IPS-18a (cell line): ENCODE measurements around the gene PRKCA.
"Not testable (repeated sequence)": the region's sequence is repeated elsewhere in the genome, so short reads cannot be mapped to it uniquely, and the experiment has no call there.

Experiments
- H3K27ac ChIP-seq: one replicate; pipeline ENCODE4 v1.5.1; 2013; ENCODE audit warnings: low read length
- H3K27me3 ChIP-seq: one replicate; pipeline ENCODE4 v1.6.1; 2013; ENCODE audit warnings: mild to moderate bottlenecking, low read length; ENCODE audit not compliant: control insufficient read depth, insufficient read depth
- H3K36me3 ChIP-seq: one replicate; pipeline ENCODE4 v1.6.1; 2013; ENCODE audit warnings: low read depth, low read length; ENCODE audit not compliant: control insufficient read depth
- H3K4me1 ChIP-seq: one replicate; pipeline ENCODE4 v1.6.1; 2013; ENCODE audit warnings: low read depth, low read length; ENCODE audit not compliant: control insufficient read depth
- H3K4me3 ChIP-seq: one replicate; pipeline ENCODE4 v1.5.1; 2013; ENCODE audit warnings: low read length
- H3K9ac ChIP-seq: one replicate; pipeline ENCODE4 v1.6.1; 2013; ENCODE audit warnings: mild to moderate bottlenecking, low read length, moderate library complexity
- H3K9me3 ChIP-seq: one replicate; pipeline ENCODE4 v1.6.1; 2013; ENCODE audit warnings: low read depth, low read length; ENCODE audit not compliant: control insufficient read depth

The PRKCA gene

DNA sequence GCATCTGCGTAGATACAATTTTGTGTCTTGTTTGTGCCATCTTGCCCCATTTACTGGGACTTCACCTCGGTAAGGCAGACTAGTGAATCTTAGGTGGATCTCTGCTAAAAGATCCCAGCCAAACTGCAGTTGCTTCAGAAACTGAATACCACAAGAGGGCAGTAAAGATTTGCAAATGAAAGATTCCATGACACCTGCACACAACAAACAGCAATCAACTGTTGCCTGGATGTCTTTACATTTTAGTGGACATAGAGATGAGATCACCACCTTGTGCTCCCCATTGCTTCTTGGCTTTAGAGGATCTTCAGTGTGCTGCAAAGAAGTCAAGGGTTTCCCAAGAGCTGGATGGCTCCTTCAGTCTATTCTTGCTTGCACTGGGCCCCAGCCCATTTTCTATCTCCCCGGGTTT is 413.3 kb downstream of the PRKCA start:
- no peaks in the 10 kb centered on the region for H3K36me3 ChIP-seq
- no peak overlapping the region for H3K4me3 ChIP-seq
- H3K9me3 ChIP-seq, result no peaks in the 10 kb centered on the region
- no peaks in the 10 kb centered on the region for H3K27me3 ChIP-seq
- H3K27ac ChIP-seq, result no peak overlapping the region
- H3K4me1 ChIP-seq, result peaks cover 26% of the 10 kb centered on the region
- H3K9ac ChIP-seq, result no peak overlapping the region

DNA sequence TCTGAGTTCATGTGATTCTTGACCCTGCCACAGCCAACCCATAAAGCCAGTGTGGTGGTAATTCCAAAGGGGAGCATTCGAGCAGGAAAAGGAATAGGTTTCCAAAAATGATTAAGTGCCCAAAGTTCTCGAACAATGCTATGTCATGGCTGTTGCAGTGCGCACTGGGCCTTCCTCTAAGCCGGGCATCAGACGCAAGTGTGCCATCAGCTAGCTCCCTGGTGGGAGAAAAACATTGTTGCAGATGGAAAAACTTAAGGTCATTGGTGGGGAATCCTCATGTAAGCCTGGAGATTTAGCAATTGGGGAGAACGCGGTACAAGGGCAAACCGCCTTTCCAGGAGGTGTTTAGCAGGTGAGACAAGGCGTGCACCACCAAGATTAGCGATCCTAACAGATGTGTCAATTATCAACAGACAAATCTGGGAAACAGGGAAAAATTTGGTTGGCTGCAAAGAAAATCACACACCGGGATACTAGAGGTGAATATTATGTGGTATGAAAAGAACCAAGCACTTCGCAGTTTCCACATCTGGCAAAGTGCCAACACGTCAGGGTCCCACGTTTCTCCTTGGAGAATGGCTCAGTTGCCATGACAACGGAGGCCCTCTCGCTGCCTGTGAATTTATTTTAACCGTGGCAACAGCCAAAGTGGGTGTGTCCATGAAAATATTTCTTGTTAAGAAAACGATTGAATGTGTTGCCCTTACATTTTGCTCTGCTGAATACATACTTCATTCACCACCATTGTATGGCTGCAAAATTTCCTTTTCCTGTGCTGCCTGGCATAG is 414.0 kb downstream of the PRKCA start:
- Histone ChIP-seq H3K9me3 (no peaks in the 10 kb centered on the region), H3K36me3 (no peaks in the 10 kb centered on the region), H3K27ac (no peak overlapping the region), H3K9ac (no peak overlapping the region), H3K27me3 (no peaks in the 10 kb centered on the region), H3K4me3 (no peak overlapping the region), H3K4me1 (peaks cover 22% of the 10 kb centered on the region)

DNA sequence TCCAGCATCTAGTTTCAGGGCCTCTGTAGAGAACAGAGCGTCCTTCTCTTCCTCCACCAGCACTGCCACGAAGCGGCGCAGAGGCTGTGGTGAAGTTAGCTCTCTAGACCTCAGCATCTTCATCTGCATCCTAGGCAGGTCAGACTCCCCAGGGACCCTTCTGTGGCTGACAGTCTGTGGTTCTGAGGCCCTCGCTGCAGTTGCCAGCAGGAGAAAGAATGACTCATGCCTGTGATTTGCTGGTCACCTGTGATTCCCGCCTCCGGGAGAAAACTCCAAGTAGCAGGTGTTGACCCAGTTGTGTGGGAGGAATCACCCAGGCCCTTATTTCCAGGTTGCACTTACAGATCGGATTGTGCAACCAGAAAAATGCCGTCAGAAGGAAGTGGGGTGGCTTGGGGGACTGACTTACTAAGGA is 415.2 kb downstream of the PRKCA start:
- peaks cover 22% of the 10 kb centered on the region for H3K4me1 ChIP-seq
- no peak overlapping the region for H3K9ac ChIP-seq
- H3K9me3 ChIP-seq, result no peaks in the 10 kb centered on the region
- no peak overlapping the region for H3K27ac ChIP-seq
- no peak overlapping the region for H3K4me3 ChIP-seq
- H3K27me3 ChIP-seq, result no peaks in the 10 kb centered on the region
- H3K36me3 ChIP-seq, result no peaks in the 10 kb centered on the region

DNA sequence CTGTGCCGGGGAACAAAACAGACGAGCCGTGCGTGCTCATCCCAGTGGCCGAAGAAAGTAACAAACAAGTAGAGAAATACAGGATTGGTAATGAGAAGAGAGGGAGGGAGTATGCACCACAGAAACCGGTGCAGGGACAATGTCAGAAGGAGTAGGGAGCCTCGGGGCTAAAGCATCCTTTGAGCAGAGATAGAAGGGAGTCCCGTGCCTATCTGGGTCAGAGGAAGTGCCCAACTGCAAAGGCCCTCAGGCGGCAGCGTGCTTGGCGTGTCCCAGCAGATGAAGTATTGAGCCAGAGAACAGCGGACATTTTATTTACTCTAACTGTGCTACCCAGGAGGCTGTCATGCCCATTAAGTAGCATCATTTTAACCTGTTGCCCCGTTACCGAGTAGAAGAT is 417.6 kb downstream of the PRKCA start:
- Histone ChIP-seq H3K4me1 (peaks cover 24% of the 10 kb centered on the region), H3K4me3 (no peak overlapping the region), H3K9me3 (no peaks in the 10 kb centered on the region), H3K36me3 (no peaks in the 10 kb centered on the region), H3K27me3 (no peaks in the 10 kb centered on the region), H3K27ac (no peak overlapping the region), H3K9ac (no peak overlapping the region)

DNA sequence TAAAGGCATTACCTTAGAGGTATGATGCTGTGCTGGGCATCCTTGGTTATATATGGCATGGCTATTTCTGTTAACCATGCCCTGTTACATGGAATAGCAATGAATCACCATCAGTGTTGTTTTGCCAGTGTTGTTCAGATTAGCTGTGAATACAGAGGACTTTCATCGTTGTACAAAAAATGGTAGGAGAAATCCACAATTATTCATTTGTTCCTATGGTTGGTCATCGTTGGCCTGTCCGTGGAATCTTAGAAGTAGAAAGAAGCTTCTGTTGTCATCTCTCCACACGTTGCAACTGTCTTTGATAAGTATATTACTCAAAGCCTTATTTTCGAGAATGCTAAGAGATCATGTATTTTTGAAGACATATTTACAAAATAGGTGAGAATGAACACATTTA is 418.2 kb downstream of the PRKCA start:
- no peaks in the 10 kb centered on the region for H3K27me3 ChIP-seq
- no peak overlapping the region for H3K9ac ChIP-seq
- H3K9me3 ChIP-seq, result no peaks in the 10 kb centered on the region
- H3K4me1 ChIP-seq, result peaks cover 19% of the 10 kb centered on the region
- H3K4me3 ChIP-seq, result no peak overlapping the region
- no peak overlapping the region for H3K27ac ChIP-seq
- no peaks in the 10 kb centered on the region for H3K36me3 ChIP-seq

DNA sequence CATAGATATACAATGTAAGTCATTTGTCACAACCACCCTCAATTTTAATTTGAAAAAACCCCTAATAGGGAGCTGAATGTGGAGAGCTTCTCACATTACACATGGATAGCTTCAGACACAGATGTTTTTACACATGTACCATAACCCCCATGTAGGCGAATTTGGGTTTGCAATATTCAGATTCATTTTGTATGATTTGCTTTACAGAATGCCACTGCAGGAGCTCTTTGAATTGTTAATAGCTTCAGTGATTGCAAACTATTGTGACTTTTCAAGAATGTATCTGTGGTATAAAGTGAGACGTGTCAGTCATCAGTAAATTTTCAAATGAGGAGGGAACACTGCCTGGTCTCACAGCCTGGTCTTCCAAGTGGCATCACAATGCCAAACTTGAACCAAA is 419.9 kb downstream of the PRKCA start:
- no peaks in the 10 kb centered on the region for H3K9me3 ChIP-seq
- H3K36me3 ChIP-seq, result no peaks in the 10 kb centered on the region
- H3K27ac ChIP-seq, result no peak overlapping the region
- H3K4me3 ChIP-seq, result no peak overlapping the region
- peaks cover 18% of the 10 kb centered on the region for H3K4me1 ChIP-seq
- no peak overlapping the region for H3K9ac ChIP-seq
- no peaks in the 10 kb centered on the region for H3K27me3 ChIP-seq

DNA sequence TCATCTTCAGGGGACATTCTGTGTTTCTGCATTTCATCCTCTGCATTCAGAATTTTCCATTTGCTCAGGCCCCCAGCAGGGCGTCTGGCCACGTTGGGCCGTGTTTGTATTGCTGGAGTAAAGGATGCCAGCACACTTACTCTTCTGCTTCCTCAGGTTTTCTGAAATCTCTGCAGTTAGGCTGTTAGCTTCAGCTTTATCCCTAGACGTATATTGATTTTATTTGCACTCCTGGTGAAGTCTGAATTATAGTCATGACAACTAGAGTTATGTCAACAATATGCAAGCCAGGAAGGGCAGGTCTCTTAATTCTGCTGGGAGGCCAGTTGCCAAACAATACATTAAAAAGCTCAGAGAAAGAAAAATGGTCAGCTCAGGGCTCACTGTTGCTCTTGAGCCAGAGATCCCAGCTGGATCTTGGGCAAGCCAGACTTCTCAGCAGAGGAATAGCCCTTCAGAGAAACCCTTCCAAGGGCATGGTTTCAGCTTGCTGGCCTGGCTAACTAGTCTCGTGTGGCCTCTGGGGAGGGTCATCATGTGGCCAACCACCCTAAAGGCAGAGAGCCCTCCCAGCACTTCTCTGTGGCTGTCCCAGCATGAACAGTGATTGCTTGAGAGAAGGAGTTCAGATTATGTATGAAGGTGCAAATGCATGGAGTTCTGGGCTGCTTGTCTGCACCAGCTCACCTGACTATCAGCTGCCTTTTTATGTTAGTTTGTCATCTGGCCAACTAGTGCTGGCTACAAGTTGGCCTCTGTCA is 422.3 kb downstream of the PRKCA start:
- Histone ChIP-seq H3K4me3 (no peak overlapping the region), H3K4me1 (peaks cover 18% of the 10 kb centered on the region), H3K27me3 (no peaks in the 10 kb centered on the region), H3K27ac (no peak overlapping the region), H3K9ac (no peak overlapping the region), H3K9me3 (no peaks in the 10 kb centered on the region), H3K36me3 (no peaks in the 10 kb centered on the region)

- not testable (repeated sequence) for H3K27ac ChIP-seq, H3K36me3 ChIP-seq, H3K27me3 ChIP-seq, H3K9ac ChIP-seq, H3K9me3 ChIP-seq, H3K4me3 ChIP-seq
- peaks cover 25% of the 10 kb centered on the region for H3K4me1 ChIP-seq
Observed at GRCh38 chr17:66725438-66725837, 423.0 kb downstream of the PRKCA start.

- Histone ChIP-seq H3K9me3 (no peaks in the 10 kb centered on the region), H3K27ac (no peak overlapping the region), H3K9ac (no peak overlapping the region), H3K36me3 (no peaks in the 10 kb centered on the region), H3K4me1 (peaks cover 27% of the 10 kb centered on the region), H3K27me3 (no peaks in the 10 kb centered on the region), H3K4me3 (no peak overlapping the region)
Observed at GRCh38 chr17:66725956-66726355, 423.5 kb downstream of the PRKCA start.

DNA sequence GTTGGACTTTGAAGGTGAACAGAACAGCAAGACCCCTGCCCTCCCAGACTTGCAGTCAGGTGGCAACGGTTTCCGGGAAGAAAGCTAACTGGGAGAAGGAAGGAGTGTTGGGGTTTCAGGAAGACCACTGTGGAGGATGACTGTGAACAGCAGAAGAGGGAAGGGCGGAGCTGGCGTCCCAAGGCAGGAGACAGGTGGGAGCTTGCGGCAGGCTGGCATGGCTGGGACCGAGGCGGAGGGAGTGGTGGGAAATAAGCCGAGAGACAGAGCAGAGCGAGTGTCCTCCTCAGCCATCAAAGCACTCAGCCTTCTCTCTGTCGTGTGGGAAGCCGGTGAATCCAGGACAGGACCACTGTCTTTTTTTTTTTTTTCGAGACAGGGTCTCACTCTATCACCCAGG is 424.0 kb downstream of the PRKCA start:
- Histone ChIP-seq H3K4me3 (no peak overlapping the region), H3K27ac (no peak overlapping the region), H3K9me3 (no peaks in the 10 kb centered on the region), H3K9ac (no peak overlapping the region), H3K36me3 (no peaks in the 10 kb centered on the region), H3K4me1 (peaks cover 27% of the 10 kb centered on the region), H3K27me3 (no peaks in the 10 kb centered on the region)

DNA sequence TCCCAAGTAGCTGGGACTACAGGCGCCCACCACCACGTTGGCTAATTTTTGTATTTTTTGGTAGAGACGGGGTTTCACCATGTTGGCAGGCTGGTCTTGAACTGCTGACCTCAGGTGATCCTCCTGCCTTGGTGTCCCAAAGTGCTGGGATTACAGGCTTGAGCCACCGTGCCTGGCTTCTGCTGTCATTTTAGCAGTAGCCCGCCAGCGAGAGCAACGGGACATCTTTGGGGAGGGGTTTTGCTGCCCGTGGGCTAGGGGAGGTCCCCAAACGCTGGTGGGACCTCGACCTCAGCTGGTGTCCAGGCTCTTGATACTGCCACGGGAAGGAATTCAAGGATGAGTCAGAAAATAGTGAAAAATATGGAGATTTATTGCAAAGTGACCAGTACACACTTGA is 424.4 kb downstream of the PRKCA start:
- no peak overlapping the region for H3K9ac ChIP-seq
- H3K4me3 ChIP-seq, result no peak overlapping the region
- H3K9me3 ChIP-seq, result no peaks in the 10 kb centered on the region
- peaks cover 24% of the 10 kb centered on the region for H3K4me1 ChIP-seq
- H3K27ac ChIP-seq, result no peak overlapping the region
- no peaks in the 10 kb centered on the region for H3K27me3 ChIP-seq
- H3K36me3 ChIP-seq, result no peaks in the 10 kb centered on the region
